ENCODE results near the gene MROH7. TPM values are rescaled to one million over a fixed set of nuclear protein-coding genes. Genes with fewer than 3 reads are reported as not detected.
A peak's percentile ranks its signal among the peaks of the same experiment; 100 is the strongest.

Gene MROH7
- total and polyA plus RNA-seq, 9 of the 15 experiments (the other 6 are each of a cell fraction or from before 2014, with no cell fraction given) = not detected

DNA sequence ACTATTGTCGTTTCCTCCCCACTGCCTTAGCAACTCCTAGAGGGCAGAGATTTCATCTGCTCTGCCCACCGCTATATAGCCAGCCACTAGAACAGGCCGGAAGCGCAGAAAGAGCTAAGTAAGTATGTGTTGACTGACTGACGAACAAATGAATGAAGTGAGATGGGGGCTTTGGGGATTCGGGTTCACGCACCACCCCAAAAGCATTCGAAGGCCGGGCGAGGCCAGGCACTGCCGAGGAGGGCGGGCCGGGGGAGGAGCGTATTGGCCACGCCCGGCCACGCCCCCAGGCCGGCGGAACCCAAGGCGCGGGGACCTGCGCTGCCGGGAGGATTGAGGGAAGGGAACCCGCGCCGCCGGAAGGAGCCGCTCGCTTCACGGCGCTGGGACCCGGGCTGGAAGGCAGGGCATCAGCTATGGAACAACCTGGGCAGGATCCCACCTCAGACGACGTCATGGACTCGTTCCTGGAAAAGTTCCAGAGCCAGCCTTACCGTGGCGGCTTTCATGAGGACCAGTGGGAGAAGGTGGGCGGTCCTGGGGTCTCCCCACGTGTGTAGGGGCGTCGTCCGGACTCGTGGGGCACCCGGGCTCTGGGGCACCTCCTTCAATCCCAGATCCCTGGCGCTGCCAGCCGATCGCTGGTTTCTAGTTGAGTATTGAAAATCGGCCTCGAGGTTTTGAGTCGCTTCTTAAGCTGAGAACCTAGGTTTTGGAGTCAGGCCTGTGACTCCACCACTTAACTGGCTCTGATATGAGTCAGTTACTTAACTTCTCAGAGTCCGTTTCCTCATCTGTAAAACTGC, 74.1 kb downstream of the MROH7 start, which contains the start of gene TTC4 (continued):
- TF ChIP-seq, protein P1, sequence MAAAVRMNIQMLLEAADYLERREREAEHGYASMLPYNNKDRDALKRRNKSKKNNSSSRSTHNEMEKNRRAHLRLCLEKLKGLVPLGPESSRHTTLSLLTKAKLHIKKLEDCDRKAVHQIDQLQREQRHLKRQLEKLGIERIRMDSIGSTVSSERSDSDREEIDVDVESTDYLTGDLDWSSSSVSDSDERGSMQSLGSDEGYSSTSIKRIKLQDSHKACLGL (CRISPR knock-in tag; IDR thresholded peaks at IDR 0.05; ENCODE audit: borderline replicate concordance, poor library complexity, severe bottlenecking) = peak; percentile 77
- TF ChIP-seq ZBTB7A (IDR thresholded peaks at IDR 0.05; ENCODE audit: borderline replicate concordance, control insufficient read depth, low read depth, low read length) = peak; percentile 69; the same call in 1 of the 2 replicates
- TF ChIP-seq FOXA3 (CRISPR knock-in tag; conservative IDR thresholded peaks at IDR 0.05 in 1 of 2, IDR thresholded peaks at IDR 0.05 in 1 of 2) = no peak
- TF ChIP-seq, protein P2, sequence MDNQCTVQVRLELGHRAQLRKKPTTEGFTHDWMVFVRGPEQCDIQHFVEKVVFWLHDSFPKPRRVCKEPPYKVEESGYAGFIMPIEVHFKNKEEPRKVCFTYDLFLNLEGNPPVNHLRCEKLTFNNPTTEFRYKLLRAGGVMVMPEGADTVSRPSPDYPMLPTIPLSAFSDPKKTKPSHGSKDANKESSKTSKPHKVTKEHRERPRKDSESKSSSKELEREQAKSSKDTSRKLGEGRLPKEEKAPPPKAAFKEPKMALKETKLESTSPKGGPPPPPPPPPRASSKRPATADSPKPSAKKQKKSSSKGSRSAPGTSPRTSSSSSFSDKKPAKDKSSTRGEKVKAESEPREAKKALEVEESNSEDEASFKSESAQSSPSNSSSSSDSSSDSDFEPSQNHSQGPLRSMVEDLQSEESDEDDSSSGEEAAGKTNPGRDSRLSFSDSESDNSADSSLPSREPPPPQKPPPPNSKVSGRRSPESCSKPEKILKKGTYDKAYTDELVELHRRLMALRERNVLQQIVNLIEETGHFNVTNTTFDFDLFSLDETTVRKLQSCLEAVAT (IDR thresholded peaks at IDR 0.05) = no peak
- TF ChIP-seq, protein P3, sequence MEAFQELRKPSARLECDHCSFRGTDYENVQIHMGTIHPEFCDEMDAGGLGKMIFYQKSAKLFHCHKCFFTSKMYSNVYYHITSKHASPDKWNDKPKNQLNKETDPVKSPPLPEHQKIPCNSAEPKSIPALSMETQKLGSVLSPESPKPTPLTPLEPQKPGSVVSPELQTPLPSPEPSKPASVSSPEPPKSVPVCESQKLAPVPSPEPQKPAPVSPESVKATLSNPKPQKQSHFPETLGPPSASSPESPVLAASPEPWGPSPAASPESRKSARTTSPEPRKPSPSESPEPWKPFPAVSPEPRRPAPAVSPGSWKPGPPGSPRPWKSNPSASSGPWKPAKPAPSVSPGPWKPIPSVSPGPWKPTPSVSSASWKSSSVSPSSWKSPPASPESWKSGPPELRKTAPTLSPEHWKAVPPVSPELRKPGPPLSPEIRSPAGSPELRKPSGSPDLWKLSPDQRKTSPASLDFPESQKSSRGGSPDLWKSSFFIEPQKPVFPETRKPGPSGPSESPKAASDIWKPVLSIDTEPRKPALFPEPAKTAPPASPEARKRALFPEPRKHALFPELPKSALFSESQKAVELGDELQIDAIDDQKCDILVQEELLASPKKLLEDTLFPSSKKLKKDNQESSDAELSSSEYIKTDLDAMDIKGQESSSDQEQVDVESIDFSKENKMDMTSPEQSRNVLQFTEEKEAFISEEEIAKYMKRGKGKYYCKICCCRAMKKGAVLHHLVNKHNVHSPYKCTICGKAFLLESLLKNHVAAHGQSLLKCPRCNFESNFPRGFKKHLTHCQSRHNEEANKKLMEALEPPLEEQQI (IDR thresholded peaks at IDR 0.05) = 0 out of 2 replicates have a peak, but pooled peaks have one; percentile 58
- no peak for TF ChIP-seq ZNF445 (CRISPR knock-in tag; IDR thresholded peaks at IDR 0.05; ENCODE audit: low read depth)
- TF ChIP-seq, protein P4, sequence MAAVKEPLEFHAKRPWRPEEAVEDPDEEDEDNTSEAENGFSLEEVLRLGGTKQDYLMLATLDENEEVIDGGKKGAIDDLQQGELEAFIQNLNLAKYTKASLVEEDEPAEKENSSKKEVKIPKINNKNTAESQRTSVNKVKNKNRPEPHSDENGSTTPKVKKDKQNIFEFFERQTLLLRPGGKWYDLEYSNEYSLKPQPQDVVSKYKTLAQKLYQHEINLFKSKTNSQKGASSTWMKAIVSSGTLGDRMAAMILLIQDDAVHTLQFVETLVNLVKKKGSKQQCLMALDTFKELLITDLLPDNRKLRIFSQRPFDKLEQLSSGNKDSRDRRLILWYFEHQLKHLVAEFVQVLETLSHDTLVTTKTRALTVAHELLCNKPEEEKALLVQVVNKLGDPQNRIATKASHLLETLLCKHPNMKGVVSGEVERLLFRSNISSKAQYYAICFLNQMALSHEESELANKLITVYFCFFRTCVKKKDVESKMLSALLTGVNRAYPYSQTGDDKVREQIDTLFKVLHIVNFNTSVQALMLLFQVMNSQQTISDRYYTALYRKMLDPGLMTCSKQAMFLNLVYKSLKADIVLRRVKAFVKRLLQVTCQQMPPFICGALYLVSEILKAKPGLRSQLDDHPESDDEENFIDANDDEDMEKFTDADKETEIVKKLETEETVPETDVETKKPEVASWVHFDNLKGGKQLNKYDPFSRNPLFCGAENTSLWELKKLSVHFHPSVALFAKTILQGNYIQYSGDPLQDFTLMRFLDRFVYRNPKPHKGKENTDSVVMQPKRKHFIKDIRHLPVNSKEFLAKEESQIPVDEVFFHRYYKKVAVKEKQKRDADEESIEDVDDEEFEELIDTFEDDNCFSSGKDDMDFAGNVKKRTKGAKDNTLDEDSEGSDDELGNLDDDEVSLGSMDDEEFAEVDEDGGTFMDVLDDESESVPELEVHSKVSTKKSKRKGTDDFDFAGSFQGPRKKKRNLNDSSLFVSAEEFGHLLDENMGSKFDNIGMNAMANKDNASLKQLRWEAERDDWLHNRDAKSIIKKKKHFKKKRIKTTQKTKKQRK (IDR thresholded peaks at IDR 0.05; ENCODE audit: borderline replicate concordance, low read depth, low read length) = no peak
- TF ChIP-seq ZNF766 (CRISPR knock-in tag; conservative IDR thresholded peaks at IDR 0.05) = no peak
- TF ChIP-seq ZNF134 (CRISPR knock-in tag; conservative IDR thresholded peaks at IDR 0.05) = no peak
- TF ChIP-seq MTA2 (IDR thresholded peaks at IDR 0.05; ENCODE audit: low read depth) = no peak
- no peak for TF ChIP-seq MTF1 (CRISPR knock-in tag; IDR thresholded peaks at IDR 0.05; ENCODE audit: borderline replicate concordance)
- peak; percentile 17; the same call in 1 of the 2 replicates for TF ChIP-seq HOXB6 (CRISPR knock-in tag; IDR thresholded peaks at IDR 0.05; ENCODE audit: borderline replicate concordance)
- TF ChIP-seq RBM34 (IDR thresholded peaks at IDR 0.05; ENCODE audit: borderline replicate concordance, insufficient read depth, low read length) = no peak
- TF ChIP-seq HDAC6 (IDR thresholded peaks at IDR 0.05; ENCODE audit: low read depth, low read length) = no peak
- TF ChIP-seq ZNF785 (CRISPR knock-in tag; IDR thresholded peaks at IDR 0.05) = no peak
- no peak for TF ChIP-seq CBFA2T2 (conservative IDR thresholded peaks at IDR 0.05)
- TF ChIP-seq PML (IDR thresholded peaks at IDR 0.05; ENCODE audit: low read length) = peak; percentile 88
- no peak for TF ChIP-seq TCFL5 (CRISPR knock-in tag; conservative IDR thresholded peaks at IDR 0.05)
